ENCODE results near the gene DYRK3. TPM values are rescaled to one million over a fixed set of nuclear protein-coding genes. Genes with fewer than 3 reads are reported as not detected.

DYRK3 gene
- total and polyA plus RNA-seq, 11 donors = 6.5 to 32.5 (median 15.9) TPM

GRCh38 chr1:206668874-206669410, 33.6 kb downstream of the DYRK3 start:
- Histone ChIP-seq H3K9me3 (no peaks in the 10 kb centered on the region), H3K36me3 (no peaks in the 10 kb centered on the region), H3K27me3 (peaks cover 0 to 5% (median 0%) of the 10 kb centered on the region in 9 donors), H3K27ac (no peak overlapping the region), H3K4me3 (no peak overlapping the region), H3K4me1 (peaks cover 3 to 59% (median 33%) of the 10 kb centered on the region in 12 donors)
- DNase-seq = no peak
- WGBS, 4 donors = 88 to 98% (median 92%) methylated on average over 6 of the region's 6 CpGs
- intact Hi-C loops (cut with DNase I) = loop anchor here in 2 of 10 donors (1.0 to 10.0 kb wide), 2 partner anchors 12 to 194 kb away; partner anchors contain the start of gene IKBKE (in 1 of the 2)
- ATAC-seq = no peak
- TF ChIP-seq POLR2A (IDR thresholded peaks at IDR 0.05) (no peak), CTCF (IDR thresholded peaks at IDR 0.05) (no peak)

DNA sequence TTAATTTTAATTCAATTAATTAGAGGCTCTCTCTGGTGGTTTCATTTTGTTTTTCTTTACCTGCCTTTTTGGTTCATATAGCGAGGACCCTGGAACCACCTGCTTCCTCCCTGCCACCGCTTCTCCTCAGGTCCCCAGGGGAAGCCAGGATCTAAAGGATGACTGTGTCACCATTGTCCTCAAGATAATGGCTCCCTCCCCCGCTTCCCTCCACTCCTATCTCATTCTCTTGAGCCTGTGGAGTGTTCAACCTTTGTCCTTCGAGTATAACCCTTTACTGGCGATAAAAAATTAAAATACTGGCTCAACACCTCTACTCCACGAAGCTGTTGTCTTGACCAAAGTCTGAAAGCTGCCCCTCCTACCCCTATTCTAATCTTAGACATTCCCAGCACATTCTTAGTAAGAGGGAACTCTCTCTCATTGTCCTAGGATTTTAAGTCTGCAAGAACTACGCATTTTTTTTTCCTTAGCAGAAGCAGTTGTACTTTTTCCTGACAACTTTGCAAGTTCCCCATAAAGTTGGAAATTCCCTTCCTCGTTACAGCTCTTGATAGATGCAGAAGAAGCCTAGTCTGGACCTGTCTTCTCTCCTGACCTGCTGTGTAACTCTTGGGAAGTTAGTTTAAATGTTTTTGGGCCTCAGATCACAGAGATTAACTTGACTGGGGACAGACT, 36.8 kb downstream of the DYRK3 start:
- H3K4me1 ChIP-seq = peaks cover 3 to 65% (median 40%) of the 10 kb centered on the region in 12 donors
- intact Hi-C loops (cut with DNase I) = no loop called here

DNA sequence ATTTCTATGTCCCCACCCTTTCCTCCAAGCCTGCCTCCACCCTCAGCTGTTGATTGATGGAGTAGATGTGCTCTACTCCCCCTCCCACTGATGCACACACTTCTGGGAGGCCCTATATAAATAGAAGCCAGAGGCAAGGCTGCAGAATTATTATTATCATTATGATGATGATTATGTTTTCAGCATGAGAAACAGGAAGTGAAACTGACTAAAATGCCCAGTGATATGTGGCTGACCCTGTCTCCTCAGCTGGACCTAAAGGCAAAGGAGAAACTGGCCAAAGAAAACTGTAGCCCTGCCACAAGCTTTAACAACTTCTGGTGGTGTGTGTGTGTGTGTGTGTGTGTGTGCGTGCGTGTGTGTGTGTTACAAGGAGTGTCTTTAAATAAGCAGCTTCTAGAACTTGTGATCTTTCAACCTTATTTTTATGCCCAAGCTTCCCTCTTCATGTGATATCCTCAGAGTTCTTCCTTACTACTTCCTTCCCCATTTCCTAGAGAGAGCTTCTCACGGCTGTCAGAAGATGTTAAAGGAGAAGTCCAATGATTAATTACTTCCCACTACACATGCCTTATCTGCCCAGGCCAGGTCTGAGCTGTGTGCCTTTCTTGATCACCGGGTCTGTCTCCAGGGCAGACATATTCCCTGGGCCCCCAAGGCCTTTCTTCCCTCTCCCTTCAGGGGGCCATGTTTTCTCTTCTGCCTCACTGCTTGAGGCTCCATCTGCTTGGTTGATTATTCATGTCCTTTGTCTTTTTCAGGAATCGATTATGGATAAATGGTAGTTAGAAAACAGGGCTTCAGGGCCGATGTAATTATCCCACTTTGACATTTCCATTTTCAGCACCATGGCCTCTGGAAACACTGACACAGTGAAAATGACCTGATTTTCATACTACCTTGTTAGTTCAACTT, 37.8 kb downstream of the DYRK3 start:
- Histone ChIP-seq H3K4me3 (peak overlapping the region in 1 of 12 donors; percentile 9), H3K9me3 (no peaks in the 10 kb centered on the region), H3K4me1 (peaks cover 3 to 66% (median 40%) of the 10 kb centered on the region in 12 donors), H3K36me3 (no peaks in the 10 kb centered on the region), H3K27me3 (no peaks in the 10 kb centered on the region), H3K27ac (peak overlapping the region in 11 of 12 donors; percentile 51 to 86 (median 70))
- peak in 3 of 4 donors; percentile 49 to 65 (median 50) for ATAC-seq
- WGBS, 4 donors = 27 to 42% (median 32%) methylated on average over 6 of the region's 6 CpGs
- intact Hi-C loops (cut with DNase I) = no loop called here
- TF ChIP-seq POLR2A (IDR thresholded peaks at IDR 0.05) (no peak), CTCF (IDR thresholded peaks at IDR 0.05) (no peak)
- peak in 1 of 5 donors; percentile 36 for DNase-seq

More for the DNA sequence above, 36.8 kb downstream of the DYRK3 start:
- 15 to 24% (median 16%) methylated on average over 8 of the region's 8 CpGs for WGBS, 4 donors
- Histone ChIP-seq H3K27me3 (no peaks in the 10 kb centered on the region), H3K36me3 (no peaks in the 10 kb centered on the region), H3K27ac (peak overlapping the region in 11 of 12 donors; percentile 51 to 86 (median 70)), H3K4me3 (peak overlapping the region in 1 of 12 donors; percentile 9), H3K9me3 (no peaks in the 10 kb centered on the region)
- TF ChIP-seq CTCF (IDR thresholded peaks at IDR 0.05) (no peak), POLR2A (IDR thresholded peaks at IDR 0.05) (no peak)
- ATAC-seq (peak; percentile 33 to 51 (median 48)), DNase-seq (no peak)

Data from heart left ventricle (tissue), 16 donors.